ENCODE measurements around the gene OAF. TPM values are rescaled to one million over a fixed set of nuclear protein-coding genes. Genes with fewer than 3 reads are reported as not detected.

Gene OAF
- total RNA-seq, 4 donors from 2014 or later = 31.7 to 77.1 (median 36.2) TPM

DNA sequence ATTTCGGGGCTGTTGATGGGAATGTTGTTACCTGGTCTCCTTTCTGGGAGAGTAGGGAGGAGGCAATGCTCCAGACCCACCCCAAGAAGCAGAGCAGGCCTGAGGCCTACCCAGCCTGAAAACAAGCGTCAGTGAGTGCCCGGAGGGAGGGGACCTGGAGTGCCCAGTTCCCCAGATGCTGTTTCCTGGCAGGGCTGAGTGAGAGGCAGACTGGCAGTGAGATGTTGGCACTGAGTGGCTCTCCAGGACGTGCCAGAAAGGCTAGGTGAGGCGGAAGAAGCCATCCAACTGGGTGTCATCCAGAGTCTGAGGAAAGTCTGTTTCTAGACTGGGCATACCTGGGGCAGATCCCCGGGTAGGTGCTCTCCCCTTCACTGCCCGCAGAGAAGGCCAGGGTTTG lies 30.4 kb downstream of the OAF start:
- WGBS, 2 donors = 68 to 77% methylated on average over 7 of the region's 7 CpGs
- Histone ChIP-seq H3K36me3 (no peaks in the 10 kb centered on the region), H3K27me3 (no peaks in the 10 kb centered on the region), H3K4me3 (replicated peaks in 1 of 3) (no peak overlapping the region), H3K4me1 (peaks cover 3 to 25% of the 10 kb centered on the region in 2 donors), H3K9me3 (no peaks in the 10 kb centered on the region), H3K27ac (peak overlapping the region in 1 of 3 donors; percentile 27)
- DNase-seq = peak; percentile 81 to 82
- TF ChIP-seq, protein P1, sequence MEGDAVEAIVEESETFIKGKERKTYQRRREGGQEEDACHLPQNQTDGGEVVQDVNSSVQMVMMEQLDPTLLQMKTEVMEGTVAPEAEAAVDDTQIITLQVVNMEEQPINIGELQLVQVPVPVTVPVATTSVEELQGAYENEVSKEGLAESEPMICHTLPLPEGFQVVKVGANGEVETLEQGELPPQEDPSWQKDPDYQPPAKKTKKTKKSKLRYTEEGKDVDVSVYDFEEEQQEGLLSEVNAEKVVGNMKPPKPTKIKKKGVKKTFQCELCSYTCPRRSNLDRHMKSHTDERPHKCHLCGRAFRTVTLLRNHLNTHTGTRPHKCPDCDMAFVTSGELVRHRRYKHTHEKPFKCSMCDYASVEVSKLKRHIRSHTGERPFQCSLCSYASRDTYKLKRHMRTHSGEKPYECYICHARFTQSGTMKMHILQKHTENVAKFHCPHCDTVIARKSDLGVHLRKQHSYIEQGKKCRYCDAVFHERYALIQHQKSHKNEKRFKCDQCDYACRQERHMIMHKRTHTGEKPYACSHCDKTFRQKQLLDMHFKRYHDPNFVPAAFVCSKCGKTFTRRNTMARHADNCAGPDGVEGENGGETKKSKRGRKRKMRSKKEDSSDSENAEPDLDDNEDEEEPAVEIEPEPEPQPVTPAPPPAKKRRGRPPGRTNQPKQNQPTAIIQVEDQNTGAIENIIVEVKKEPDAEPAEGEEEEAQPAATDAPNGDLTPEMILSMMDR (IDR thresholded peaks at IDR 0.05) = no peak
- TF ChIP-seq POLR2A (IDR thresholded peaks at IDR 0.05) = no peak
- intact Hi-C loops (cut with DNase I) = no loop called here

DNA sequence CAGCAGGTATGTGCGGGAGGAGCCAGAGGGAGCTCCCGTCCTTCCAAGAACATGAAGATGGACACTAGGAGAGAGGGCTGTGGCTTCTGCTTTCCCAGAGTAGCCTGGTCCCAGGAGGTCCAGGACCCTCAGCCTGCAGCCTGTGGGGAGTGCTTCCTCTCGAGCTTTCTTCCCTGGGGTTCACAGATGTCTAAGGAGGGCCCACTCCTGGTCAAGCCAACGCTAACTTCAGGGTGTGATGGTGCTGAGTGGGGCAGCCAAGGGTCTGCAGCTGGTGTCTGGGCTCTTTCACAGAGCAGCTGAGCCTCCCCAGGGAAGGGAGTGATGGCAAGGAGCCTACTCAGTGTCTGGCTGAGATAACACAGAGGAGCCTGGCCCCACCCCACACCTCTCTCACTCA lies 32.4 kb downstream of the OAF start:
- Histone ChIP-seq H3K9me3 (no peaks in the 10 kb centered on the region), H3K4me1 (peaks cover 3 to 25% of the 10 kb centered on the region in 2 donors), H3K27ac (no peak overlapping the region), H3K36me3 (no peaks in the 10 kb centered on the region), H3K4me3 (replicated peaks in 1 of 3) (no peak overlapping the region), H3K27me3 (no peaks in the 10 kb centered on the region)
- WGBS, 2 donors = 80 to 85% methylated on average over 2 to 3 of the region's 4 CpGs
- TF ChIP-seq, protein P1 (IDR thresholded peaks at IDR 0.05) = no peak
- TF ChIP-seq POLR2A (IDR thresholded peaks at IDR 0.05) = no peak
- intact Hi-C loops (cut with DNase I) = no loop called here
- DNase-seq = no peak

DNA sequence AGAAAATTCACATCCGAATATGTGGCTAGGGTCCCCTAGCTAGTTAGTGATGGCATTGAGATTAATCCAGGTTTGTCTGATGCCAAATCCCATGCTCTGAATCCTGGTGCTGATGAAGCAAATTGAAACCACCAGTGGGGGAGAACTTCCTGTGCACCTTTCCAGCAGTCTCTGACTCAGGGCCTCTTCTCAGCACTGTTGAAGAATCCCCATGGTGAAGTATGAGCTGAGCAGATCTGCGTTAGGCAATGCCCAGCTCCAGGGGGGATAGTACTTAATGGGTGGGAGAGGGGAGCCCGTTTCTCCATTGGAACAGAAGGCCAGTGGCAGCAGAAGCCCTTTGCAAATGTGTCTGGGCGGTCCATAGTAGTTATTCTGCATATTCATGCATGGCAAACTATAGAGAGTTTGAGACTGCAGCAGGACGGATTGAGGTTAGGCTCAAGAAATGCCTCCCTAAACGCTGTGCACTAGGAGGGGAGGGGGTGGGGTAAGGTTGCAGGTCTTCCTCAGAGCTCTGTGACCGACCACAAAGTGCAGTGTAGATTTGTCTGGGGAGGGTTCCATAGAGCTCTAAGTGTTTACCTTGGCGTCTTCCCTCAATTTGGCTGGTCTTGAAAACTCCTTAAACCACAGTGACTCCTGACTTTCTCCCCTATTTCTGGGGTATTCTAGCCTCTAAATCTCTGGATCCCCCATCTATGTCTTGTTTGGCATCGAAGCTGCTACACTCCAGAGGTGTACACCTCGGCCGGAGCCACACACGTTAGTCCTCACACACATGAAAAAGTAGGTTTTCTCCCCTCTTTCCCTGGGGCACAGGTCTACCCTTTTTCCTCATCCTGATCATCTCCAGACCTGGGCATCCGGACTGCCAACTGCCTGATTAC lies 33.9 kb downstream of the OAF start:
- Histone ChIP-seq H3K27me3 (no peaks in the 10 kb centered on the region), H3K27ac (no peak overlapping the region), H3K4me3 (replicated peaks in 1 of 3) (no peak overlapping the region), H3K36me3 (no peaks in the 10 kb centered on the region), H3K9me3 (no peaks in the 10 kb centered on the region), H3K4me1 (peaks cover 3 to 22% of the 10 kb centered on the region in 2 donors)
- TF ChIP-seq, protein P1 (IDR thresholded peaks at IDR 0.05) = no peak
- no peak for TF ChIP-seq POLR2A (IDR thresholded peaks at IDR 0.05)
- intact Hi-C loops (cut with DNase I) = no loop called here
- WGBS, 2 donors = 68 to 74% methylated on average over 13 of the region's 13 CpGs
- no peak for DNase-seq

DNA sequence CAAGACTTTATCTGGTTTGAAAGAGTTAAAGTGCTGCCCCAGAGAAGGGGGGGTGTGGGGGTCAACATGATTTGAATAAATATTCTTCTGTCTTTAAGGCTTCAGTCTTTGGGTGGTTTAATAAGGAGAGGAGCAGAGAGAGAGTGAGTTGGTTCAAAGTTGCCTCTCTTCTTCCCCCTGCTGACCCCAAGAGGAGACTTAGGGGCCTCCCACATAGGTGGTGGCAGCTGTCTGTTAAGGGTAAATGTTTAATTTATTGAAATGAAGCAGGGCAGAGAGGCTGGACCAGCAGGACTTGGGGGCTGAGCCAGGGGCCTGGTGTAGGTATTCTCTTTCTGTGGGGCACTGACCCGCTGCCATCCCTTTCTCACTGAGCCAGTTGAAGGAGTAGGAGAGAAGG lies 34.6 kb downstream of the OAF start:
- intact Hi-C loops (cut with DNase I) = no loop called here
- no peak for TF ChIP-seq POLR2A (IDR thresholded peaks at IDR 0.05)
- TF ChIP-seq, protein P1 (IDR thresholded peaks at IDR 0.05) = no peak
- H3K27me3 ChIP-seq = no peaks in the 10 kb centered on the region
- H3K9me3 ChIP-seq = no peaks in the 10 kb centered on the region
- H3K27ac ChIP-seq = no peak overlapping the region
- no peak for DNase-seq
- no peaks in the 10 kb centered on the region for H3K36me3 ChIP-seq
- H3K4me1 ChIP-seq = peaks cover 0 to 15% of the 10 kb centered on the region in 2 donors
- WGBS, 2 donors = 73 to 82% methylated on average over 1 of the region's 1 CpG
- no peak overlapping the region for H3K4me3 ChIP-seq (replicated peaks in 1 of 3)

DNA sequence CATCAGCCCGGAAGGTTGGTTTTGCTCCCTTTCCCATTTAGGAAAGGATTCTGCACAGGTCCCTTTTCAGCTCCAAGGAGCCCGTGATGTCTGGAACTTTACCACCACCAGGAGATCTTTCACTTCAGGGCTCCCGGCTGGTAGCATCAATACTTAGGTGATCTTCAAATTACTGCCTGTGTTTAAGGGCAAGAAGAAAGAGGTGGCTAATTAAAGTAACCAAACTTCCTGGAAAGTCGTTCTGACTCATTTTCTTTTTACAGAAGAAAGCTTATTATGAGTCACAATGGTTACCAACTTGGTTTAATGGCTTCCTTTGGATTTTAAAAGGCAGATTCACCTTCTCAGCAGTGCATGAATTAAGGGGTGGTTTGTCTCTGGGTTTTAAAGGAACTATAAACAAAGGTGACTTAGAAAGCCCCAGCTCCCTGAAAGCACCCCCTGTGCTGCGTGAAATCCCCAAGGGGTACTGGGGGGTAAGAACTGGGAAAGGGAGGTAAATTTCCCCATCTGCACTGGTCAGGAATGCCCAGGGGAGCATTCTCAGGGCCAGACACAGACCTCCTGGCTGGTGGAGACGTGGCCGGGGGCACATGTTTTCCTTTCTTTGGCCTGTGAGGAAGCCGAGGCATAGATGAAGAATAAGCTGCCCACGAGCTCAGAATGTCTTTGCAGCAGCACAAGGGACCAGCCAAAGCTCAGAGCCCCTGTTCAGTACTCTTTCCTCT lies 37.9 kb downstream of the OAF start:
- H3K4me3 ChIP-seq (replicated peaks in 1 of 3) = no peak overlapping the region
- H3K27ac ChIP-seq = no peak overlapping the region
- H3K27me3 ChIP-seq = no peaks in the 10 kb centered on the region
- H3K36me3 ChIP-seq = no peaks in the 10 kb centered on the region
- no peak for DNase-seq
- TF ChIP-seq POLR2A (IDR thresholded peaks at IDR 0.05) = no peak
- TF ChIP-seq, protein P1 (IDR thresholded peaks at IDR 0.05) = no peak
- intact Hi-C loops (cut with DNase I) = no loop called here
- H3K4me1 ChIP-seq = no peaks in the 10 kb centered on the region
- WGBS, 2 donors = 64 to 75% methylated on average over 9 of the region's 9 CpGs
- H3K9me3 ChIP-seq = no peaks in the 10 kb centered on the region
